Measurements from ENCODE around the gene NRARP. TPM values are rescaled to one million over a fixed set of nuclear protein-coding genes. Genes with fewer than 3 reads are reported as not detected.

The NRARP gene
- total and polyA plus RNA-seq, 2 donors (not counting 1 experiment from before 2014, with no cell fraction given): 5.7 to 11.5 TPM

- Mint-ChIP-seq H3K4me1 (peaks cover 46% of the 10 kb centered on the region), H3K27ac (no peak overlapping the region), H3K9me3 (ENCODE audit: insufficient read depth) (no peaks in the 10 kb centered on the region), H3K27me3 (no peaks in the 10 kb centered on the region), H3K4me3 (no peak overlapping the region)
- Histone ChIP-seq H3K4me1 (ENCODE audit: control insufficient read depth in 2 of 2, insufficient read depth in 2 of 2, low read length in 2 of 2) (peaks cover 36 to 66% of the 10 kb centered on the region in 2 donors), H3K4me2 (replicated peaks; ENCODE audit: low read depth, low read length, poor library complexity, severe bottlenecking) (no peak overlapping the region), H3K9ac (ENCODE audit: low read length) (no peak overlapping the region), H3K79me2 (ENCODE audit: control insufficient read depth, insufficient read depth, low read length) (peaks cover 40% of the 10 kb centered on the region), H2AFZ (ENCODE audit: insufficient read depth, low read depth, low read length, poor library complexity, severe bottlenecking) (no peak overlapping the region), H3K36me3 (replicated peaks in 1 of 2; ENCODE audit: control extremely low read depth in 1 of 2, control insufficient read depth in 1 of 2, extremely low read depth in 1 of 2, insufficient read depth in 2 of 2, low read length in 1 of 2) (peaks cover 0 to 11% of the 10 kb centered on the region in 2 experiments), H3K27ac (ENCODE audit: low read length in 2 of 2) (no peak overlapping the region), H3K27me3 (replicated peaks in 1 of 4; ENCODE audit: control extremely low read depth in 1 of 4, control insufficient read depth in 3 of 4, insufficient read depth in 4 of 4, low read length in 3 of 4) (no peaks in the 10 kb centered on the region), H3K9me3 (ENCODE audit: control extremely low read depth in 1 of 3, control insufficient read depth in 2 of 3, insufficient read depth in 1 of 3, low read length in 2 of 3) (no peaks in the 10 kb centered on the region), H4K20me1 (ENCODE audit: control insufficient read depth, insufficient read depth, low read length, poor library complexity, severe bottlenecking) (peaks cover 1% of the 10 kb centered on the region), H3K4me3 (ENCODE audit: control extremely low read depth in 1 of 5, extremely low read depth in 1 of 5, insufficient read depth in 1 of 5, low read depth in 2 of 5, low read length in 4 of 5) (no peak overlapping the region)
- 73% methylated on average over 14 of the region's 15 CpGs for WGBS (ENCODE audit: insufficient coverage)
- POLR2A ChIA-PET: interaction anchor here (0.6 to 1.0 kb wide), 2 partner anchors 19 to 160 kb away, joined by 3 to 4 read pairs; no protein-coding TSS in a partner anchor
- CTCF ChIA-PET: interaction anchor here (0.5 to 1.2 kb wide), 3 partner anchors 10 to 151 kb away, joined by 3 to 4 read pairs (median 3); no protein-coding TSS in a partner anchor
- ATAC-seq (ENCODE audit: low read depth) (no peak), DNase-seq (no peak)
- intact Hi-C loops (cut with micrococcal nuclease): no loop called here
- TF ChIP-seq CTCF (IDR thresholded peaks at IDR 0.05) (no peak), EZH2 (IDR thresholded peaks at IDR 0.05; ENCODE audit: borderline replicate concordance, insufficient read depth, low read depth, low read length, poor library complexity, severe bottlenecking) (no peak)
These were observed 28.3 kb downstream of the NRARP start for GRCh38 chr9:137273611-137274320.

- Mint-ChIP-seq H3K4me3 (no peak overlapping the region), H3K27me3 (no peaks in the 10 kb centered on the region), H3K9me3 (ENCODE audit: insufficient read depth) (no peaks in the 10 kb centered on the region), H3K4me1 (peaks cover 53% of the 10 kb centered on the region), H3K27ac (no peak overlapping the region)
- POLR2A ChIA-PET: interaction anchor here (0.7 kb wide), 1 partner anchor 33 kb away, joined by 3 read pairs; no protein-coding TSS in a partner anchor
- peaks cover 8% of the 10 kb centered on the region for H4K20me1 ChIP-seq (ENCODE audit: control insufficient read depth, insufficient read depth, low read length, poor library complexity, severe bottlenecking)
- no peaks in the 10 kb centered on the region for H3K9me3 ChIP-seq (ENCODE audit: control extremely low read depth in 1 of 3, control insufficient read depth in 2 of 3, insufficient read depth in 1 of 3, low read length in 2 of 3)
- H3K36me3 ChIP-seq (replicated peaks in 1 of 2; ENCODE audit: control extremely low read depth in 1 of 2, control insufficient read depth in 1 of 2, extremely low read depth in 1 of 2, insufficient read depth in 2 of 2, low read length in 1 of 2): peaks cover 0 to 11% of the 10 kb centered on the region in 2 experiments
- CTCF ChIA-PET: interaction anchor here (0.6 to 1.4 kb wide), 2 partner anchors 24 to 151 kb away, joined by 3 read pairs; no protein-coding TSS in a partner anchor
- no peak overlapping the region for H2AFZ ChIP-seq (ENCODE audit: insufficient read depth, low read depth, low read length, poor library complexity, severe bottlenecking)
- no peak overlapping the region for H3K27ac ChIP-seq (ENCODE audit: low read length in 2 of 2)
- H3K79me2 ChIP-seq (ENCODE audit: control insufficient read depth, insufficient read depth, low read length): peaks cover 42% of the 10 kb centered on the region
- no peak overlapping the region for H3K4me2 ChIP-seq (replicated peaks; ENCODE audit: low read depth, low read length, poor library complexity, severe bottlenecking)
- ATAC-seq (ENCODE audit: low read depth) (no peak), DNase-seq (peak; percentile 9)
- WGBS (ENCODE audit: insufficient coverage): 98% methylated on average over 13 of the region's 13 CpGs
- no peak overlapping the region for H3K4me3 ChIP-seq (ENCODE audit: control extremely low read depth in 1 of 5, extremely low read depth in 1 of 5, insufficient read depth in 1 of 5, low read depth in 2 of 5, low read length in 4 of 5)
- H3K4me1 ChIP-seq (ENCODE audit: control insufficient read depth in 2 of 2, insufficient read depth in 2 of 2, low read length in 2 of 2): peaks cover 36 to 71% of the 10 kb centered on the region in 2 donors
- H3K9ac ChIP-seq (ENCODE audit: low read length): no peak overlapping the region
- no peaks in the 10 kb centered on the region for H3K27me3 ChIP-seq (replicated peaks in 1 of 4; ENCODE audit: control extremely low read depth in 1 of 4, control insufficient read depth in 3 of 4, insufficient read depth in 4 of 4, low read length in 3 of 4)
- no peak for TF ChIP-seq CTCF (IDR thresholded peaks at IDR 0.05)
- TF ChIP-seq EZH2 (IDR thresholded peaks at IDR 0.05; ENCODE audit: borderline replicate concordance, insufficient read depth, low read depth, low read length, poor library complexity, severe bottlenecking): no peak
- intact Hi-C loops (cut with micrococcal nuclease): no loop called here
These were observed 29.0 kb downstream of the NRARP start for GRCh38 chr9:137273095-137273490.
